HL-60 (cell line): ENCODE results near the gene TBCD.
"Not testable (repeated sequence)": the region's sequence is repeated elsewhere in the genome, so short reads cannot be mapped to it uniquely, and the experiment has no call there.

ENCODE experiments used
- DNase-seq, 2 experiments: peaks; one replicate each; pipeline ENCODE4 v3.0.0-alpha.2; 2010 to 2020; ENCODE audit warnings: low read depth in 1 of 2, low spot score in 1 of 2
- H3K27ac ChIP-seq: fragments of 250-450 bp; sonication (Bioruptor Pico); replicated peaks from 2 replicates; pipeline ENCODE4 v1.5.1; 2020; ENCODE audit warnings: mild to moderate bottlenecking, moderate library complexity
- H3K27me3 ChIP-seq: fragments of 250-450 bp; sonication (Bioruptor Pico); 2 replicates; pipeline ENCODE4 v1.5.1; 2021; ENCODE audit warnings: mild to moderate bottlenecking, moderate library complexity; ENCODE audit not compliant: insufficient read depth, poor library complexity, severe bottlenecking
- H3K4me3 ChIP-seq: replicated peaks from 2 replicates; pipeline ENCODE4 v1.5.1; 2011; ENCODE audit warnings: mild to moderate bottlenecking, control low read depth, low read length; ENCODE audit not compliant: insufficient read depth
- GABPA ChIP-seq: IDR thresholded peaks from 2 replicates; pipeline ENCODE4 v1.6.1; 2012; ENCODE audit warnings: low read depth
- POLR2AphosphoS5 ChIP-seq: IDR thresholded peaks from 2 replicates; pipeline ENCODE4 v1.6.1; 2012; ENCODE audit warnings: low read depth
- SPI1 ChIP-seq: IDR thresholded peaks from 2 replicates; pipeline ENCODE4 v1.6.1; 2012; ENCODE audit warnings: low read depth, mild to moderate bottlenecking, borderline replicate concordance
- TF ChIP-seq, protein P1 (sequence below): IDR thresholded peaks from one replicate; pipeline ENCODE4 v1.5.1; 2011; ENCODE audit warnings: low read length, control low read depth, inconsistent platforms; ENCODE audit not compliant: insufficient read depth
- TF ChIP-seq, protein P2 (sequence below): IDR thresholded peaks from 2 replicates; pipeline ENCODE4 v1.6.1; 2012; ENCODE audit warnings: low read depth; ENCODE audit not compliant: insufficient replicate concordance

TBCD gene

DNA sequence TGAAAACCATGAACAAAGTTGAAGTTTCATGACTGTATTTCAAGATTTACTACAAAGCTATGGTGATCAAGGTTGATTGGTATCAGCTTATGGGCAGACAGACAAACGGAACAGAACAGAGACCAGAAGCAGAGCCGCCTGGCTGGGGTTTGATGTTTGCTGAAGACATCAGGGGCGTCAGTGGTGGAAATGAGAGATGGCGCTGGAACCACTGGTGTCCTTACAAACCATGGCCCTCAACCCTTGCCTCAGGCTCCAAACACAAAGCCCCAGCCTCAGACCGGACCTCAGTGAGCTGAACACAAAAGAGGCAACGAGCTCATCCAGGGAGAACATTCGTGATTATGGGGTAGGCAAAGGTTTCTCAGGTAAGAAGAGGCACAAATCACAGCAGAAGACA is 214.6 kb downstream of the TBCD start:
- TF ChIP-seq, protein P1, sequence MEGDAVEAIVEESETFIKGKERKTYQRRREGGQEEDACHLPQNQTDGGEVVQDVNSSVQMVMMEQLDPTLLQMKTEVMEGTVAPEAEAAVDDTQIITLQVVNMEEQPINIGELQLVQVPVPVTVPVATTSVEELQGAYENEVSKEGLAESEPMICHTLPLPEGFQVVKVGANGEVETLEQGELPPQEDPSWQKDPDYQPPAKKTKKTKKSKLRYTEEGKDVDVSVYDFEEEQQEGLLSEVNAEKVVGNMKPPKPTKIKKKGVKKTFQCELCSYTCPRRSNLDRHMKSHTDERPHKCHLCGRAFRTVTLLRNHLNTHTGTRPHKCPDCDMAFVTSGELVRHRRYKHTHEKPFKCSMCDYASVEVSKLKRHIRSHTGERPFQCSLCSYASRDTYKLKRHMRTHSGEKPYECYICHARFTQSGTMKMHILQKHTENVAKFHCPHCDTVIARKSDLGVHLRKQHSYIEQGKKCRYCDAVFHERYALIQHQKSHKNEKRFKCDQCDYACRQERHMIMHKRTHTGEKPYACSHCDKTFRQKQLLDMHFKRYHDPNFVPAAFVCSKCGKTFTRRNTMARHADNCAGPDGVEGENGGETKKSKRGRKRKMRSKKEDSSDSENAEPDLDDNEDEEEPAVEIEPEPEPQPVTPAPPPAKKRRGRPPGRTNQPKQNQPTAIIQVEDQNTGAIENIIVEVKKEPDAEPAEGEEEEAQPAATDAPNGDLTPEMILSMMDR, result no peak
- TF ChIP-seq GABPA (no peak), SPI1 (no peak), POLR2AphosphoS5 (no peak)
- TF ChIP-seq, protein P2, sequence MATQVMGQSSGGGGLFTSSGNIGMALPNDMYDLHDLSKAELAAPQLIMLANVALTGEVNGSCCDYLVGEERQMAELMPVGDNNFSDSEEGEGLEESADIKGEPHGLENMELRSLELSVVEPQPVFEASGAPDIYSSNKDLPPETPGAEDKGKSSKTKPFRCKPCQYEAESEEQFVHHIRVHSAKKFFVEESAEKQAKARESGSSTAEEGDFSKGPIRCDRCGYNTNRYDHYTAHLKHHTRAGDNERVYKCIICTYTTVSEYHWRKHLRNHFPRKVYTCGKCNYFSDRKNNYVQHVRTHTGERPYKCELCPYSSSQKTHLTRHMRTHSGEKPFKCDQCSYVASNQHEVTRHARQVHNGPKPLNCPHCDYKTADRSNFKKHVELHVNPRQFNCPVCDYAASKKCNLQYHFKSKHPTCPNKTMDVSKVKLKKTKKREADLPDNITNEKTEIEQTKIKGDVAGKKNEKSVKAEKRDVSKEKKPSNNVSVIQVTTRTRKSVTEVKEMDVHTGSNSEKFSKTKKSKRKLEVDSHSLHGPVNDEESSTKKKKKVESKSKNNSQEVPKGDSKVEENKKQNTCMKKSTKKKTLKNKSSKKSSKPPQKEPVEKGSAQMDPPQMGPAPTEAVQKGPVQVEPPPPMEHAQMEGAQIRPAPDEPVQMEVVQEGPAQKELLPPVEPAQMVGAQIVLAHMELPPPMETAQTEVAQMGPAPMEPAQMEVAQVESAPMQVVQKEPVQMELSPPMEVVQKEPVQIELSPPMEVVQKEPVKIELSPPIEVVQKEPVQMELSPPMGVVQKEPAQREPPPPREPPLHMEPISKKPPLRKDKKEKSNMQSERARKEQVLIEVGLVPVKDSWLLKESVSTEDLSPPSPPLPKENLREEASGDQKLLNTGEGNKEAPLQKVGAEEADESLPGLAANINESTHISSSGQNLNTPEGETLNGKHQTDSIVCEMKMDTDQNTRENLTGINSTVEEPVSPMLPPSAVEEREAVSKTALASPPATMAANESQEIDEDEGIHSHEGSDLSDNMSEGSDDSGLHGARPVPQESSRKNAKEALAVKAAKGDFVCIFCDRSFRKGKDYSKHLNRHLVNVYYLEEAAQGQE, result no peak
- Histone ChIP-seq H3K27ac (no peak overlapping the region), H3K4me3 (no peak overlapping the region), H3K27me3 (no peaks in the 10 kb centered on the region)
- no peak for DNase-seq

DNA sequence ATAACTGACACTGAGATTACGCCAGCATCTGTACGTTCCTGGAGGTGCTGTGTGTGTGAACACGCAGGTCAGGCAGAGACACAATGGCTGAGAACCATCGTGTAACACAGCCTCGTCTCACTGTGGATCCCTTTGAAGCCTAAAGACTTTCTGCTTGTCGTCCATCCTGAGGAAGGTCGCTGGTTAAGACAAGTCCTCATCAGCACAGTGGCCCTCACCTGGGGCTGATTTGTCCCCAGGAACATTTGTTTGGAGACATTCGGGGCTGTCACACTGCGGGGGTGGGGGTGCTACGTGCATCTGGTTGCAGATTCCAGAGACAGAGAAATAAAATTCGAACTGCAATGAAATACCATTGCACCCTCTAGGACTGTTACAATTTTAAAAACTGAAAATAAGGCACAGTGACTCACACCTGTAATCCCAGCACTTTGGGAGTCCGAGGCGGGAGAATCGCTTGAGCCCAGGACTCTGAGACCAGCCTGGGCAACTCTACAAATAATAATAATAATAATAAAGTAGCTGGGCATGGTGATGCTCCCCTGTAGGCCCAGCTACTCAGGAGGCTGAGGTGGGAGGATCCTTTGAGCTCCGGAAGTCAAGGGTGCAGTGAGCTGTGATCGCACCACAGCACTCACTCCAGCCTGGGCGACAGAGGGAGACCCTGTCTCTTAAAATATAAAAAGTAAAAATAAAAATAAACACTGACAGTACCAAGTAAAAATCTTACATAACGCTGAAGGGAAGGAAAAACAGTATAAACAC is 215.6 kb downstream of the TBCD start:
- no peaks in the 10 kb centered on the region for H3K27me3 ChIP-seq
- H3K27ac ChIP-seq, result no peak overlapping the region
- DNase-seq, result no peak
- no peak for TF ChIP-seq SPI1
- no peak for TF ChIP-seq GABPA
- no peak overlapping the region for H3K4me3 ChIP-seq

DNA sequence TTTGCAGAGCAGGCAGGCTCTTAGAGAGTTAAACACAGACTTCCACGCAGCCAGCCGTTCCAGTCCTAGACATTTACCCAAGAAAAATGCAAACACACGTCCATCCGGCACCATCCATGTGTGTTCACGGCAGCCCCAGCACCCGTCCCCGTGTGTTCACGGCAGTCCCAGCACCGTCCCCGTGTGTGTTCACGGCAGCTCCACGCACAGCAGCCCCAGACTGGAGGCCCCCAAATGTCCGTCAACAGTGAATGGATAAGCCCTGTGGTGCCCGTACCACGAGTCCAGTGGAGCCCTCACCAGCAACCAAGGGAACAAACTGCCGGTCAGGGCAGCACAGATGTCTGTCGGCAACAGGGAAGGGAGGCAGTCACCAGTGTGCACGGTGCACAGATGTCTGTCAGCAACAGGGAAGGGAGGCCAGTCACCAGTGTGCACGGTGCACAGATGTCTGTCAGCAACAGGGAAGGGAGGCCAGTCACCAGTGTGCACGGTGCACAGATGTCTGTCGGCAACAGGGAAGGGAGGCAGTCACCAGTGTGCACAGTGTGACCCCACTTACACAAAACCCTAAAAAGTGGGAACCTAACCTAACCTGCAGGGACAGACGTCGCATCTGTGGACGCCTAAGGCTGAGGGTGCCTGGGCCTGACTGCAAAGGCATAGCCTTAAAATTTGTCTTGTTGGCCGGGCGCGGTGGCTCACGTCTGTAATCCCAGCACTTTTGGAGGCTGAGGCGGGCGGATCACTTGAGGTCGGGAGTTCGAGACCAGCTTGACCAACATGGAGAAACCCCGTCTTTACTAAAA is 216.4 kb downstream of the TBCD start:
- DNase-seq, H3K27ac ChIP-seq, H3K27me3 ChIP-seq, H3K4me3 ChIP-seq: not testable (repeated sequence)

DNA sequence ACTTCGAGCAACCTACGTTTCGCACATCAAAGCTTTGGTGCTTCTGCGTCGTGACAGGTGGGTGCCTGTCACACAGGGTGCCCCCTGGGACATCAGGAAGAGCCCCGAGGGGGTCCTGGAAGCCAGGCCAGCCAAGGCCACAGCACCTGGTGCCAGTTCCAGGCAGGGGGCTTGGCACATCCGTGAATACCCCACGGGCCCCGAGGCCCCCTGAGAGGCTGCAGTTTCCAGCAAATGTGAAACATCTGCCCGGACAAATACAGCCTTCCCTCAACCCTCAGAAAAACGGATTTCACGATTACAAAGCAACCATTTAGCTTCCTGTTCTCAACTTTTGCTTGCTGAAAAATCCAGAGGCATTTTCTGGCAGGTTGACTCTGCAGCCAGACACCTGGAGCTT is 218.2 kb downstream of the TBCD start:
- Histone ChIP-seq H3K27me3 (no peaks in the 10 kb centered on the region), H3K27ac (no peak overlapping the region), H3K4me3 (no peak overlapping the region)
- TF ChIP-seq SPI1 (no peak), POLR2AphosphoS5 (no peak), GABPA (no peak)
- TF ChIP-seq, protein P1, result no peak
- TF ChIP-seq, protein P2, result no peak
- no peak for DNase-seq
